Inferior parietal cortex (tissue), 1 donor: ENCODE results near the gene TAAR8.
"Not testable (repeated sequence)": the region's sequence is repeated elsewhere in the genome, so short reads cannot be mapped to it uniquely, and the experiment has no call there.

ENCODE experiments used
- DNase-seq: peaks from one replicate; pipeline ENCODE4 v3.0.0-alpha.2; 2016; ENCODE audit errors: extremely low spot score

The TAAR8 gene

DNA sequence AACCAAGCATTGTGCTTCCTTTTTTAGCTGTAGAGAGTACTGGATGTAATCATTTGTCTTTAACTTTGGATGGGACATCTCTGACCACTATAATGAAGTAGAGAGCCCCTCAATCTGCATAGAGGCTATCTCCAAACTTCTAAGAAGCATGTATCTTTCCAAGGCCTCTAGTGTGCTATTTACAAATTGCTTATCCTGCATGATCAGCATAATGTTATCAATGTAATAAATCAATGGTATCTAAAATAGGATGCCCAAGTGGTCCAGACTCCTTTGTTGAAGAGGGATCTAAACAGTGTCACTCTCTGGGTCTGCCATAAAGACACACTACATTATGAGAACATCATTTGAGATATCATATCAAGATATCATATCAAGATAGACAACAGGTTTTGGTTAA lies 7.6 kb upstream of the TAAR8 start:
- no peak for DNase-seq

DNA sequence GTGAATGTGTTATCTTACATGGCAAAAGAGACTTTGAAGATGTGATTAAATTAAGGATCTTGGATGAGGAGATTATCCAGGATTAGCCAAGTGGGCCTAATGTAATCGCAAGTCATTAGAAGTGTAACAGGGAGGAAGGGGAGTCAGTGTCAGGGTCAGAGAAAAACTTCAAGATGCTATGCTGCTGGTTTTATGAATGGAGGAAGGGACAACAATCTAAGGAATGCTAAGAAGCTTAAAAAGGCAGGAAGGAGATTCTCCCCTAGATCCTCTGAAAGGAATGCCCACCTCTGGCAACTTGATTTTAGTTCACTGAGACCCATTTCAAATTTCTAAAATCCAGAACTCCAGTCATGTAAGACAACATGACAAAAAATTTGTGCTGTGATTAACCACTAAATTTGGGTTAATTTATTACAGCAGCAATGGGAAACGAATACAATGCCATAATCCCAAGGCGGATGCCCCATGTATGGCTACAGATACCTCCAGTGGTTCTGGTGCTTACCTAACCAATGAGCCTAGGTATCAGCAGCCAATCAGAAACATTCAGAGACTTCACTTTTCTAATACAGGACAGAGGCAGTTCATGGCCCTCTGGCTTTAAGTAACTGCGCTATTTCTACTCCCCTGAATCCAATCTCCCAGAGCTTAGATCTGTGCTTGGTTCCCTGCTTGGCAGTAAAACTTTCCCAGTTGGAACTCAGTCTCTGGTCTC lies 3.6 kb upstream of the TAAR8 start:
- DNase-seq, result no peak

DNA sequence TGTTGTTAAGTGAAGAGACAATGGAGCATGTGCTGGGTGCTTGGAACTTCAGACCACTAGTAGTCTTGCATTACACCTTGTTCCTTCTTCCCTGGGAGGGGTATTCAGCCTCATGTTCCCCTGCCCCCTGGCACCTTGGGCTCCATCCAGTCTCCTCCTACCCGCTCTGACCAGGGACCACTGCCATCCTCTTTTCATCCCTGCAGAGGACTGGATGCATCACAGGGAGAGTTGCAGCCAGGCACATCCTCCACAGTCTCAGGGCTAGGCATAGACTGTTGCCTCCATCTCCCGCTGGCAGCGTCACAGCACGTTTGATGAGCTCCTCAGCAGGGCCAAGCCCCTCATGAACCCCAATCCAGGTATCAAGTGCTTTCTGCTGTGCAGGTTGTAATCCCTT lies 1.3 kb upstream of the TAAR8 start:
- no peak for DNase-seq

DNA sequence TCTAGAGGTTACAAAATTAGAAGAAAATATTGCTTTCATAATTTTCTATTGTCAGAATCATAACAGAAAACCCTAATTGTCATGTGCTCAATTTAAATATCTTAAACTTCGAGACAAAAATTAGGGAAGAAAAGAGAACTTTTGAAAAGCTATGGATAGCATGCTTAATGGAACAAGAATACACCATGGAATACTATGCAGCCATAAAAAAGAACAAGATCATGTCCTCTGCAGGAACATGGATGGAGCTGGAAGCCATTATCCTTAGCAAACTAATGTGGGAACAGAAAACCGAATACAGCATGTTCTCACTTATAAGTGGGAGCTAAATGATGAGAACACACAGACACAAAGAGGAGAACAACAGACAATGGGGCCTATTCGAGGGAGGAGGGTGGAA lies 7.6 kb downstream of the TAAR8 start:
- DNase-seq, result not testable (repeated sequence)

DNA sequence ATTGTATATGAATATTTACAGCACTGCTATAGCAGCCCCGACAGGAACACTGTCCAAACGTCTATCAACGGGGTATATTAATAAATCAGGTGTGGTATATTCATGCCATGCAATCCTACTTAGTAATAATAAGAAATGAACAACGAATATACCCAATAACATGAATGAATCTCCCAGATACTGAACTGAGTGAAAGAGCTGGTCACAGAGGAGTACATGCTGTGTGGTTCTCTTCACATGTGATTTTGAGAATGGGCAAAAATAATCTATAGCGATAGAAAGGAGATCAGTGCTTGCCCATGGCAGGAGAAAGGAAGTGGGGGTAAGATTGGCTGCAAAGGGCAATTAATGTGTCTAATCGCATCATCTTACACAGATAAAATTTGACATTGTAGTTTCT lies 13.9 kb downstream of the TAAR8 start:
- DNase-seq, result no peak

DNA sequence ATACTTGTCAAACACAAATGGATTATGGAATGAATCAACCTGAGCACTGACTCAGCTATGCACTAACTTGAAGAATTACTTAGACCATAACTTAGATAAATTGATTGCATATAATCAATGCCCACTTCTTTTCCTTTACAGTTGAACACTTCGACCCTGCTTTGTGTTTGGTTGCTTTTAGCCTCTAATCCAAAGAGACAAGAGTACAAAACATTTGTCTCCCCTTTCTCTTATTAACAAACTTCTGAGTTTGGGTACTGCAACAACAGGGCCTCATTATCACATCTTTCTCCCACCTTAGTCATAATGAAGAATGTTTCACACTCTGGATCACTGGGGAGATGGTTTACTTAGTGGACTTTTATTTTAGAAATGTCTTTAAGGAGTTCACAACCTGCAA lies 15.1 kb downstream of the TAAR8 start:
- no peak for DNase-seq

DNA sequence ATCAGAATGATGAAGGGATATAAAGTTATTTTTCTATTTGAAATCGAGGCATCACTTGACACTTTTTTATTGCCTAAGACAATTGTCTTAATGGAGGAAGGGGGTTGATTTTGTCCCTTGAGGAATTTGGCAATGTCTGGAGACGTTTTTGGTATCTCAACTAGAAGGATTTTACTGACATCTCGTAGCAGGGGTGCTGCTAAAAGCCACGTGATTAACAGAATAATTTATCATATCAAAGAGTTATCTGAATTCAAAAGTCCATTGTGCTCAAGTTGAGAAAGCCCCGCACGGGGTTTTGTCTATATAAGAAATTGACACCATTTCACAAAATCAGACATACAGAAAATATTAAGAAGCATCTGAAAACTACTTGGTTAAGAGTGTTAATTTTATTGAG lies 16.1 kb downstream of the TAAR8 start:
- peak; percentile 24 for DNase-seq

DNA sequence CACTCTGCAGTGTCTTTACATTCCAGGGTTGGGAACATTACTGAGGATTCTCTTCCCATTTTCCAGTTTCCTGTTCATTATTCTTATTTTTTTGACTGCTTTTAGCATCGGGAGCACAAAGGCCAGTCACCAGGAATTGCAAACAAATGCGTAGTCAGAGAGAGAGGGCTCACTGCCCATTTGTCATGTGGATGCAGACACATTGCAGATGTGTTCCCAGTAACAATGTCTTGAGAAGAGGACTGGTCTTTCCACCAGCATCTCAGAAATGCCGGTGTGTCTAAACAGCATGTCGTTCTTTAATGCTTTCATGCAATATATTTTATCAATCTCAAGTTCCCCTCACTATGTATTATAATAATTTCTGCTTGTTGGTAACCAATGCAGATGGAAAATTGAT lies 16.7 kb downstream of the TAAR8 start:
- DNase-seq, result peak; percentile 82

DNA sequence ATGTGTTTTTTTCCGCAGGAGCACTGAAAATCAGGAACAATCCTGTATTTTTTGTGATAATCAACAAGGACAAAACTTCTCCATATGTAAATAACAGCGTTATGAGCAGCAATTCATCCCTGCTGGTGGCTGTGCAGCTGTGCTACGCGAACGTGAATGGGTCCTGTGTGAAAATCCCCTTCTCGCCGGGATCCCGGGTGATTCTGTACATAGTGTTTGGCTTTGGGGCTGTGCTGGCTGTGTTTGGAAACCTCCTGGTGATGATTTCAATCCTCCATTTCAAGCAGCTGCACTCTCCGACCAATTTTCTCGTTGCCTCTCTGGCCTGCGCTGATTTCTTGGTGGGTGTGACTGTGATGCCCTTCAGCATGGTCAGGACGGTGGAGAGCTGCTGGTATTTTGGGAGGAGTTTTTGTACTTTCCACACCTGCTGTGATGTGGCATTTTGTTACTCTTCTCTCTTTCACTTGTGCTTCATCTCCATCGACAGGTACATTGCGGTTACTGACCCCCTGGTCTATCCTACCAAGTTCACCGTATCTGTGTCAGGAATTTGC lies 17.8 kb downstream of the TAAR8 start, which contains the start of gene TAAR6:
TAAR6 (plus strand) TSS at position 102 of the 557 bp plus-strand sequence; CDS start at position 102, 0 bp downstream.
- peak; percentile 55 for DNase-seq

DNA sequence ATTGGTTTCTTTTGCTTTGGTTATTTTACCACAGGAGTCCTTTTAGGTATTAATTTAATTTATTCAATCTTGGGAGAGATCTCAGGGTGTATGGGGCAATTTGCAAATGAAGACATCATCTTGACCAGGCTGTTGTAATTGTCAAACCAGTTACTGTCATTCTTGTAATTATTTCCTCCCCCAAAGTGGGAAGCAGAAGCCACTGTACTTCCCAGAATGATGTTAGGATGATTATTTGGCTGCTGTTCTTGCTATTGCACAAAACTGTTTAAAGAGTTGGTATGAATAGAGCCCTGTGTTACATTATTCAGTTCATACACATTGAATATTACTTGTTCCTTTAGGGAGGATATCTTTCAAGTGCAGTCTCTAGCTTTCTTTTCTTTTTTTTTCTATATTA lies 19.3 kb downstream of the TAAR8 start:
- DNase-seq, result no peak

DNA sequence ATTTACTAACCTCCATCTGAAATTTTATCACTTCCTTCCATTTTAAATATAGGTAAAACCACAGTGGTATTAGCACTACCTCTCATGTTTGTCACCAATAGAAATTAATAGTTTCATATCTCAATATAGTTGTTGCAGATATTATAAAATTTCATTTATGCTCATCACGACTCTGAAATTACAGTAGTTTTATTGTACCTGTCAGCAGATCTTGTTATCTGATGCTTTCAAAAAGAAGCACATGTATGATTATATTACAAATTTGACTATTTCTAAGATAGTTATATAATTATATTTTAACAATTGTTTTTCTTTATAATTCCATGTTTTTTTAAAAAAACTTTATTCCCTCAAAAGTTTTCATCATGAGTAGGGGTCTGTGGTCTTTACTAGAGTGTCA lies 32.2 kb downstream of the TAAR8 start:
- no peak for DNase-seq

DNA sequence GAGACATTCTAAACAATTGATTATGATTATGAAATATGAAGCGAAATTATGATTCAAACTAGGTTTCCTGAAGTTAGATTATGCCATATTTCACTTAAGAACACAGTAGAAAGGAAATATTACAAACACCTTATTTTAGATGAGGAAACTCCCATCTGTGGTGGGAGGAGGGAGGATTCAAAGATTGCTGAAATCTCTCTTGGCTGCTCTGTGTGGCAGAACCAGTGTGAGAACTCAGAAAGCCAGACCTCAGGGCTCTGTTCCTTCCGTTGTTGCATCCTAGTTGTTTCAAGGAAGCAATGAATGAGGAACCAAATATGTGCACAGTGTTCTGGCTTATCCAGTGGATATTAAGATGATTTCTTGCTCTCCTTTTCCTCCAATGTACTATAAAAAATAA lies 35.0 kb downstream of the TAAR8 start:
- DNase-seq, result no peak

DNA sequence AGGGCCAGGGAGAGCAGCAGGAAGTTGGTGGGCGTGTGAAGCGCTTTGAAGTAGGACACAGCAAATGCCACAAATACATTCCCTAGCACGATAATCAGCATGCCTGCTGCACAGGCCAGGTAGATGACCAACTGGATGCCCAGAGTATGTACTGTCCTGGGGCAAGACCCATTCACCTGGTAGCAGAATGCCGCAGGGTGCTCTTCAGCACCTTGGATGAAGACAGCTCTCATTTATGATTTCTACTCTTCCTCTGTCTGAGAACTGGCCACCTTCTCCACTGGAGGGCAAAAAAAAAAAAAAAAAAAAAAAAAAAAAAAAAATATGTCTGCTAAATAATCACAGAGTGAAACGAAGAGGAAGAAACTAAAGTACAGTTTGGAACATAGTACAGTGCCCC lies 37.0 kb downstream of the TAAR8 start, which contains the start of gene TAAR5:
TAAR5 (minus strand) TSS at position 288 of the 400 bp plus-strand sequence; CDS start at position 233, 55 bp downstream.
- DNase-seq, result no peak

DNA sequence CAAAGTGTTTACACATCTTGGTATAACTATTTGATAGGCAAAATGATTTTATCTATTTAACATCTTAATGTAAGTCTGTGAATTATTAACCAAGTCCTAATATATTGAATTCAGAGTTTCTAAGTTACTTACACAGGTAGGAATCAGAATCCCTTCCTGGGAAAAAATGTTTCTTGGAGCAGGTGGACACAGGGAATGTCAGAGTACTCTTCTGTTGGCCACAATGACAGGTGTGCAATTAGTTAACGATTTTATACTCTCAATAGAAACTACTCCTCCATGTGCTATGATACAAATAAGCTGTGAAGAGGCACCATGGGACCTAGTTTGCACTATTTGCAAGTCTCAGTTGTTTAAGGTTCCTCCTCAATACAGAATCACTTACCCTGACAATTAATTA lies 37.9 kb downstream of the TAAR8 start:
- DNase-seq, result no peak

DNA sequence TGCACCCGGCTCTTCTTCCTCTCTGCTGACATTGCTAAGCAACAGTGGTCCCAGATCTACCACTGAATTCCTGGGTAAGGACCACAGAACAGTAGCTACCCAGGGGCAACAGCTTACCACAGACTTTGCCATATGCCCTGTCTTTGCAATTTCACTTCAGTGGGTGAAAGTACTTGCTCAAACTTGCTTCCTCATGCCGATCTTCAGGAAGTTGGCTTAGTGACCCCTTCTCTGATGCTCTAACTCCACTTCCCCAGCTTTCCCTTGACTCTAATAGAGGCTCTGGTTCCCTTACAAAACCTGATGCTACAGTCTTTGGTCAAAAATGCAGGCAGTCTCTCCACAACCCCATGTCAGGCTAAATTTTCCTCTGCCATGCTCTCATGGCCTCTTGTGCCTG lies 40.4 kb downstream of the TAAR8 start:
- DNase-seq, result no peak

DNA sequence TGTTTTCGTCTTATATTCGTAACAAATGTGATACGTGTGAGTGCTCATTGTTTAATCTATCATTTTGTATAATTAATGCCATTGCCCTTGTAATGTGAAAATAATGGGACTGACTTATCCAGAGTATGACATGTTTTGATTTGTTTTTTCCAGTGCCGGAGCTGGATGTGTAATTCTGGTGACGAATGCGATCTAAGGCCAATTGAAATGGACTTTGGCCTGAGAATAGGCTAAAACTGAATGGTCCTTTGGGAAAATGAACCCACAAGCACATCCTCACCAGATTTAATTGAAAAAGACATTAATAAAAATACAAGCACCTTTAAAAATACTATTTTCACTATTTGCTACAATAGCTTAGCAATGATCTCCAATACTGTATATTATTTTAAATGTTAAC lies 43.7 kb downstream of the TAAR8 start:
- no peak for DNase-seq

DNA sequence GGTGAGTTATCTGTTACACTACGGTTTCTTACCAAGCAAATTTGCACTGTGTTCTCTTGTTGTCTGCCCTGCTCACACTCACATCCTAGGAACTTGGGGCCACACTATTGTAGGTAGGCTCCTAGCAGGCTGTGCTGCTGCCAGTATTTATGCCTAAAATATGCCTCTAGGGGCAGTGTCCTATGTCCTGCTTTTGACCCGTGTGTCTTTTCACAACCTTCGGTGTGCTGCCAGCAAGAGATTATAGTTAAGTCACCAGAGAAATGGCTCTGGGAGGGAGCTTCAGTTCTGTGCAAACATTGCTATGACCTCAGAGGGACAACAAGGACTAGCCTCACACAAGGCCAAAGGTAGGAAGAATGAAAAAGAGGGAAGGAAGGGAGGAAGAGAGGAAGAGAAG lies 46.0 kb downstream of the TAAR8 start:
- no peak for DNase-seq

DNA sequence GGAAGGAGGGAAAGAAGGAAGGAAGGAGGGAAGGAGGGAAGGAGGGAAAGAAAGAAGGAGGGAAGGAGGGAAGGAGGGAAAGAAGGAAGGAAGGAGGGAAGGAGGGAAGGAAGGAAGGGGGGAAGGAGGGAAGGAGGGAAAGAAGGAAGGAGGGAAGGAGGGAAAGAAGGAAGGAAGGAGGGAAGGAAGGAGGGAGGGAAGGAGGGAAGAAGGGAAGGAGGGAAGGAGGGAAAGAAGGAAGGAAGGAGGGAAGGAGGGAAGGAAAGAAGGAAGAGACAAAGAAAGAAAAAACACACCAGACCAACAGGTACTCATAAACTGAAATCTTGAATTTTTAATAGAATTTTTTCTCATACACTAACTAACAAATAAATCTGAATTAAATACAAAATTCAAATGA lies 48.4 kb downstream of the TAAR8 start:
- not testable (repeated sequence) for DNase-seq
